Tibial artery (tissue), 4 donors: ENCODE data around the gene ACSBG1.

Experiments
- DNase-seq, 2 donors: peaks; one replicate each; pipeline ENCODE4 v3.0.0-alpha.2; 2019
- H3K27ac ChIP-seq, 2 donors: fragments of 200-600 bp; sonication (generic) in 1 of 2; 1 replicate in 1 of 2; 2 replicates in 1 of 2; pipeline ENCODE4 v1.5.1; 2018 to 2019; ENCODE audit warnings: mild to moderate bottlenecking in 1 of 2
- H3K27me3 ChIP-seq, 2 donors: fragments of 200-600 bp; sonication (generic) in 1 of 2; one replicate each; pipeline versions ENCODE4 v1.5.1 to v1.6.0; 2016 to 2019
- H3K36me3 ChIP-seq, 3 donors: fragments of 200-600 bp; sonication (generic) in 2 of 3; one replicate each; pipeline ENCODE4 v1.5.1; 2016 to 2019; ENCODE audit warnings: mild to moderate bottlenecking in 2 of 3
- H3K4me1 ChIP-seq, 4 donors: fragments of 200-600 bp; sonication (generic) in 2 of 4; 1 replicate in 3 of 4; 2 replicates in 1 of 4; pipeline ENCODE4 v1.5.1; 2016 to 2019
- H3K4me3 ChIP-seq, 2 donors: fragments of 200-600 bp; sonication (generic) in 1 of 2; 1 replicate in 1 of 2; 2 replicates in 1 of 2; pipeline ENCODE4 v1.5.1; 2018 to 2019; ENCODE audit warnings: mild to moderate bottlenecking in 2 of 2
- H3K9me3 ChIP-seq, 3 donors: fragments of 200-600 bp; sonication (generic) in 1 of 3; one replicate each; pipeline ENCODE4 v1.5.1; 2016 to 2019
- CTCF ChIP-seq, 2 experiments: fragments of 200-600 bp in 1 of 2; fragments of 450-650 bp in 1 of 2; IDR thresholded peaks; one replicate each; pipeline ENCODE4 v1.5.1; 2017 to 2019; ENCODE audit warnings: antibody characterized with exemption in 2 of 2, mild to moderate bottlenecking in 1 of 2, moderate library complexity in 1 of 2
- intact Hi-C: fragments of 100-400 bp; cut with DNase I; formaldehyde crosslinking; loops from one replicate; pipeline ENCODE4 v1.15.0; 2023; ENCODE audit warnings: low total_unique reads

Gene ACSBG1

GRCh38 chr15:78139578-78139977 is 94.8 kb downstream of the ACSBG1 start:
- Histone ChIP-seq H3K9me3 (no peaks in the 10 kb centered on the region), H3K27me3 (no peaks in the 10 kb centered on the region), H3K27ac (no peak overlapping the region), H3K4me3 (no peak overlapping the region), H3K36me3 (no peaks in the 10 kb centered on the region), H3K4me1 (no peaks in the 10 kb centered on the region)
- TF ChIP-seq CTCF (IDR thresholded peaks at IDR 0.05): no peak
- no peak for DNase-seq
- intact Hi-C loops: no loop called here

- Histone ChIP-seq H3K36me3 (no peaks in the 10 kb centered on the region), H3K4me1 (peaks cover 0 to 19% (median 9%) of the 10 kb centered on the region in 4 donors), H3K27ac (no peak overlapping the region), H3K27me3 (no peaks in the 10 kb centered on the region), H3K9me3 (no peaks in the 10 kb centered on the region), H3K4me3 (no peak overlapping the region)
- no peak for TF ChIP-seq CTCF (IDR thresholded peaks at IDR 0.05)
- intact Hi-C loops: loop anchor here (5.0 kb wide), 1 partner anchor 64 kb away; no protein-coding TSS in a partner anchor
- DNase-seq: no peak
Measured at GRCh38 chr15:78133801-78134200, 100.6 kb downstream of the ACSBG1 start.

GRCh38 chr15:78131295-78132061 is 102.9 kb downstream of the ACSBG1 start, which contains the start of gene CIB2:
CIB2 (minus strand) TSS chr15:78131445; CDS start chr15:78131215, 230 bp downstream.
- Histone ChIP-seq H3K27me3 (no peaks in the 10 kb centered on the region), H3K36me3 (no peaks in the 10 kb centered on the region), H3K4me1 (peaks cover 0 to 19% (median 9%) of the 10 kb centered on the region in 4 donors), H3K4me3 (peak within 1 kb of the TSS; percentile 70 to 78), H3K9me3 (no peaks in the 10 kb centered on the region), H3K27ac (peak within 1 kb of the TSS; percentile 80 to 82)
- TF ChIP-seq CTCF (IDR thresholded peaks at IDR 0.05): peak; percentile 80 to 91
- peak in 1 of 2 donors; percentile 76 for DNase-seq
- intact Hi-C loops: loop anchor here (5.0 kb wide), 1 partner anchor 66 kb away; no protein-coding TSS in a partner anchor

GRCh38 chr15:78130466-78131294 is 103.7 kb downstream of the ACSBG1 start:
- no peak for DNase-seq
- peaks cover 0 to 19% (median 9%) of the 10 kb centered on the region in 4 donors for H3K4me1 ChIP-seq
- H3K36me3 ChIP-seq: no peaks in the 10 kb centered on the region
- peak overlapping the region; percentile 70 to 78 for H3K4me3 ChIP-seq
- no peaks in the 10 kb centered on the region for H3K9me3 ChIP-seq
- no peaks in the 10 kb centered on the region for H3K27me3 ChIP-seq
- intact Hi-C loops: loop anchor here (5.0 kb wide), 1 partner anchor 67 kb away; no protein-coding TSS in a partner anchor
- peak overlapping the region in 1 of 2 donors; percentile 82 for H3K27ac ChIP-seq
- TF ChIP-seq CTCF (IDR thresholded peaks at IDR 0.05): no peak

GRCh38 chr15:78129751-78130287 is 104.5 kb downstream of the ACSBG1 start:
- intact Hi-C loops: loop anchor here (5.0 to 10.0 kb wide), 2 partner anchors 67 to 295 kb away; no protein-coding TSS in a partner anchor
- Histone ChIP-seq H3K4me1 (peaks cover 0 to 19% (median 9%) of the 10 kb centered on the region in 4 donors), H3K36me3 (no peaks in the 10 kb centered on the region), H3K27me3 (no peaks in the 10 kb centered on the region), H3K9me3 (no peaks in the 10 kb centered on the region), H3K4me3 (no peak overlapping the region), H3K27ac (no peak overlapping the region)
- TF ChIP-seq CTCF (IDR thresholded peaks at IDR 0.05): no peak
- DNase-seq: no peak
